Putamen (tissue), 1 donor: ENCODE measurements around the gene PCDHGA5.
"Not testable (repeated sequence)": the region's sequence is repeated elsewhere in the genome, so short reads cannot be mapped to it uniquely, and the experiment has no call there.

Experiments
- DNase-seq: peaks from one replicate; pipeline ENCODE4 v3.0.0-alpha.2; 2016; ENCODE audit warnings: low spot score

The PCDHGA5 gene

DNA sequence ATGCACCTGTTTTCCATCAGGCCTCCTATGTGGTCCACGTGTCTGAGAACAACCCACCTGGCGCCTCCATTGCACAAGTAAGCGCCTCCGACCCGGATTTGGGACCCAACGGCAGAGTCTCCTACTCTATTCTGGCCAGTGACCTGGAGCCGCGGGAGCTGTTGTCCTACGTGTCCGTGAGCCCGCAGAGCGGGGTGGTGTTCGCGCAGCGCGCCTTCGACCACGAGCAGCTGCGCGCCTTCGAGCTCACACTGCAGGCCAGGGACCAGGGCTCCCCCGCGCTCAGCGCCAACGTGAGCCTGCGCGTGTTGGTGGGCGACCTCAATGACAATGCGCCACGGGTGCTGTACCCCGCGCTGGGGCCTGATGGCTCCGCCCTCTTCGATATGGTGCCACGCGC, 12.4 kb upstream of the PCDHGA5 start:
- no peak for DNase-seq

GRCh38 chr5:141354900-141355469, 9.0 kb upstream of the PCDHGA5 start, which contains the start of gene PCDHGA4:
Gene PCDHGA4 (plus strand): TSS chr5:141355021. CDS start chr5:141355108, 87 bp downstream.
- no peak for DNase-seq

DNA sequence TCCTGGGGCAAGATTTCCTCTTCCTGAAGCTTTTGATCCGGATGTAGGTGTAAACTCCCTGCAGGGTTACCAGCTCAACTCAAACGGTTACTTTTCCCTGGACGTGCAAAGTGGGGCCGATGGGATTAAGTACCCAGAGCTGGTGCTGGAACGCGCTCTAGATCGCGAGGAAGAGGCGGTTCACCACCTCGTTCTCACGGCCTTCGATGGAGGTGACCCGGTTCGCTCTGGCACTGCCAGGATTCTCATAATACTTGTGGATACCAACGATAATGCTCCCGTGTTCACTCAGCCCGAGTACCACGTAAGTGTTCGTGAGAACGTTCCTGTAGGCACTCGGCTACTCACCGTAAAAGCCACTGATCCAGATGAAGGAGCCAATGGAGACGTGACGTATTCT, 8.3 kb upstream of the PCDHGA5 start:
- DNase-seq, result no peak

DNA sequence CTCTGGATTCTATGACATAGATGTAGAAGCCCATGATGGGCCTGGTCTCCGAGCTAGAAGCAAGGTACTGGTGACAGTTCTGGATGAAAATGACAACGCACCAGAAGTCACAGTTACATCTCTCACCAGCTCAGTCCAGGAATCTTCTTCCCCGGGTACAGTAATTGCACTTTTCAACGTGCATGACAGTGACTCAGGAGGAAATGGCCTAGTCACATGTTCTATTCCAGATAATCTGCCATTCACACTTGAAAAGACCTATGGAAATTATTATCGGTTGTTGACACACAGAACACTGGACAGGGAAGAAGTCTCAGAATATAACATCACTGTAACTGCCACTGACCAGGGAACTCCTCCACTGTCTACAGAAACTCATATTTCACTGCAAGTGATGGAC, 7.8 kb upstream of the PCDHGA5 start:
- DNase-seq, result no peak

- DNase-seq, result no peak
Measured at GRCh38 chr5:141356950-141357349, 7.0 kb upstream of the PCDHGA5 start.

- no peak for DNase-seq
Measured at GRCh38 chr5:141359790-141360426, 4.1 kb upstream of the PCDHGA5 start, which contains the start of gene PCDHGB2. Gene PCDHGB2 (plus strand): TSS chr5:141359994. CDS start chr5:141360136, 142 bp downstream.

DNA sequence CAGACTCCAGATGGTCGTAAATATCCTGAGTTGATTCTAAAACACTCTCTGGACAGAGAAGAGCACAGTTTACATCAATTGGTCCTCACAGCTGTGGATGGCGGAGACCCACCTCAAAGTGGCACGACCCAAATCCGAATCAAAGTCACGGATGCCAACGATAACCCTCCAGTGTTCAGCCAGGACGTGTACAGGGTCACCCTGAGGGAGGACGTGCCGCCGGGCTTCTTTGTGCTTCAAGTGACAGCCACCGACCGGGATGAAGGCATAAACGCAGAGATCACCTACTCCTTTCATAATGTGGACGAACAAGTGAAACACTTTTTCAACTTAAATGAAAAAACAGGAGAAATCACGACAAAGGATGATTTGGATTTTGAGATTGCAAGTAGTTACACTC, 3.3 kb upstream of the PCDHGA5 start:
- DNase-seq, result no peak

DNA sequence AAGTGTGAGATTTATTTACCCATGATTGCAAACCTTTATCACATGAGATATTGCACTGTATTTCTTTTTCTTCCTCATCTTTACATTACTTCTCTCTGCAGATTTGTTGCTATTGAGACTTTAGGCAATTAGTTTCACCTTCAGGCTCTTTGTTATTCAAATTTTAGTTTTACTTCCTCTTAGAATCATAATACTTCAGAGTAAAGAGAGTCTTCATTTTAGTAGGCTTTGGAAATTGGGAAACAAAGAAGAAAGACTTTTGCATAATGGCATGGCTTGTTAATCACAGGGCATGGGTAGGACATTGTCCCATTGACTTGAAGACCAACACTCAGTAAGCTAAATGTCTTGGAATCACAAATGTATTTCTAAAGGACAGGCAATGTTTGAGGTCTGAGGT, 1.2 kb upstream of the PCDHGA5 start:
- no peak for DNase-seq

DNA sequence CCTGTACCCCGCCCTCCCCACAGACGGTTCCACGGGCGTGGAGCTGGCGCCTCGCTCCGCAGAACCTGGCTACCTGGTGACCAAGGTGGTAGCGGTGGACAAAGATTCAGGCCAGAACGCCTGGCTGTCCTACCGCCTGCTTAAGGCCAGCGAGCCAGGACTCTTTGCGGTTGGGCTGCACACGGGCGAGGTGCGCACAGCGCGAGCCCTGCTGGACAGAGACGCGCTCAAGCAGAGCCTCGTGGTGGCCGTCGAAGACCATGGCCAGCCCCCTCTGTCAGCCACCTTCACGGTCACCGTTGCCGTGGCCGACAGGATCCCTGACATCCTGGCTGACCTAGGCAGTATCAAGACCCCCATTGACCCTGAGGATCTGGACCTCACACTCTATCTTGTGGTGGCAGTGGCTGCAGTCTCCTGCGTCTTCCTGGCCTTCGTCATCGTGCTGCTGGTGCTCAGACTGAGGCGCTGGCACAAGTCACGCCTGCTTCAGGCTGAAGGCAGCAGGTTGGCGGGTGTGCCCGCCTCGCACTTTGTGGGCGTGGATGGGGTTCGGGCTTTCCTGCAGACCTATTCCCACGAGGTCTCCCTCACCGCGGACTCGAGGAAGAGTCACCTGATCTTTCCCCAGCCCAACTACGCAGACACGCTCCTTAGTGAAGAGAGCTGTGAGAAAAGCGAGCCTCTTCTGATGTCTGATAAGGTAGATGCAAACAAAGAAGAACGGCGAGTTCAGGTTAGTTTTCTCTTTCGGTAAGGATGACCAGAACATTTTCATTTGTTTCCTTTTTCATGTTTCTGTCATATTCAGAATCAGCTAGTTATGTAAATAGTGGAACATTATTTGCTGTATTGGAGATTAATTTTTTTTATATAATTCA, 2.3 kb downstream of the PCDHGA5 start:
- no peak for DNase-seq

DNA sequence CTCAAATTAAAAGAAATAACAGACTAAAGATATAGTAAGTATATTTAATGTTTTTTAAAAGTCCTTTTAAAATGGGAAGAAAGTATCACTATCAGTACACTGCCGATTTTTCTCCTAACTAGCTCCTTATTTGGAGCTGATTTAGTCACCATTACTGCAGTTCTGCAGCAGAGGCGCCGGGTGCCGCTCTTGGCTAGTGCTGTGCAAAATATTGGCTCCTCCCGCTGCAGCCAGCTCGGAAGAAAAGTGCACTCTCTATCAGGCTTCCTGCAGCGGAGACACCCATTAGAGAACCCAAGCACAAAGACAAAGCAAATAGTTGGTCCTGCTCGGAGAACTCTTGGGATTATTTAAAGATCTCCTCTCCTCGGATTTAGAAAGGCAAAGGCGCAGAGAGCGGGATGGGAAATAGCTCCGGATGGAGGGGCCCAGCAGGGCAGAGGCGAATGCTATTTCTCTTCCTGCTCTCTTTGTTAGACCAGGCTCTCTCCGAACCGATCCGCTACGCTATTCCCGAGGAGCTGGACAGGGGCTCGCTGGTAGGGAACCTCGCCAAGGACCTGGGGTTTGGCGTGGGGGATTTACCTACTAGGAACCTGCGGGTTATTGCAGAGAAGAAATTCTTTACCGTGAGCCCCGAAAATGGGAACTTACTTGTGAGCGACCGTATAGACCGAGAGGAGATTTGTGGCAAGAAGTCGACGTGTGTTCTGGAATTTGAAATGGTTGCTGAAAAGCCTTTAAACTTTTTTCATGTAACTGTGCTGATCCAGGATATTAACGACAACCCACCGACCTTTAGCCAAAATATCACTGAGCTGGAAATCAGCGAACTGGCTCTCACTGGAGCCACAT, 6.3 kb downstream of the PCDHGA5 start, which contains the start of gene PCDHGB3:
PCDHGB3 (plus strand) TSS at position 249 of the 855 bp plus-strand sequence; CDS start at position 402, 153 bp downstream.
- no peak for DNase-seq

GRCh38 chr5:141371572-141372475, 7.9 kb downstream of the PCDHGA5 start:
- DNase-seq, result no peak

GRCh38 chr5:141373673-141374317, 9.8 kb downstream of the PCDHGA5 start, which contains the start of gene PCDHGA6:
Gene PCDHGA6 (plus strand): TSS chr5:141373891. CDS start chr5:141374084, 193 bp downstream.
- DNase-seq, result no peak

DNA sequence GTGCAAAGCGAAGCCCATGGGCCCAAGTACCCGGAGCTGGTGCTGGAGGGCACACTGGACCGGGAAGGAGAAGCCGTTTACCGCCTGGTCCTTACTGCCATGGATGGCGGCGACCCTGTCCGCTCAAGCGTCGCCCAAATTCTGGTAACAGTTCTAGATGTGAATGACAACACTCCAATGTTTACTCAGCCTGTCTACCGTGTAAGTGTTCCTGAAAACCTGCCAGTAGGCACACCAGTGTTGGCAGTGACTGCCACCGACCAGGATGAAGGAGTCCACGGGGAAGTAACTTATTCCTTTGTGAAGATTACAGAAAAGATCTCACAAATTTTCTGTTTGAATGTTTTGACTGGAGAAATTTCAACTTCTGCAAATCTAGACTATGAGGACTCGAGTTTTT, 10.7 kb downstream of the PCDHGA5 start:
- no peak for DNase-seq

DNA sequence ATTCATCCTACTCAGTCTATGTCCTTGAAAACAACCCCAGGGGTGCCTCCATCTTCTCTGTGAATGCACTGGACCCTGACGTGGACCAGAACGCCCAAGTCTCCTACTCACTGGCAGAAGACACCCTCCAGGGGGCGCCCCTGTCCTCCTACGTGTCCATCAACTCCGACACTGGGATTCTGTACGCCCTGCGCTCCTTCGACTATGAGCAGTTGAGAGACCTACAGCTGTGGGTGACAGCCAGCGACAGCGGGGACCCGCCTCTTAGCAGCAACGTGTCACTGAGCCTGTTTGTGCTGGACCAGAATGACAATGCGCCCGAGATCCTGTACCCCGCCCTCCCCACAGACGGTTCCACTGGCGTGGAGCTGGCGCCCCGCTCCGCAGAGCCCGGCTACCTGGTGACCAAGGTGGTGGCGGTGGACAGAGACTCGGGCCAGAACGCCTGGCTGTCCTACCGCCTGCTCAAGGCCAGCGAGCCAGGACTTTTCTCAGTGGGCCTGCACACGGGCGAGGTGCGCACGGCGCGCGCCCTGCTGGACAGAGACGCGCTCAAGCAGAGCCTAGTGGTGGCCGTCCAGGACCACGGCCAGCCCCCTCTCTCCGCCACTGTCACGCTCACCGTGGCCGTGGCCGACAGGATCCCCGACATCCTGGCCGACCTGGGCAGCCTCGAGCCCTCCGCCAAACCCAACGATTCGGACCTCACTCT, 11.6 kb downstream of the PCDHGA5 start:
- not testable (repeated sequence) for DNase-seq

DNA sequence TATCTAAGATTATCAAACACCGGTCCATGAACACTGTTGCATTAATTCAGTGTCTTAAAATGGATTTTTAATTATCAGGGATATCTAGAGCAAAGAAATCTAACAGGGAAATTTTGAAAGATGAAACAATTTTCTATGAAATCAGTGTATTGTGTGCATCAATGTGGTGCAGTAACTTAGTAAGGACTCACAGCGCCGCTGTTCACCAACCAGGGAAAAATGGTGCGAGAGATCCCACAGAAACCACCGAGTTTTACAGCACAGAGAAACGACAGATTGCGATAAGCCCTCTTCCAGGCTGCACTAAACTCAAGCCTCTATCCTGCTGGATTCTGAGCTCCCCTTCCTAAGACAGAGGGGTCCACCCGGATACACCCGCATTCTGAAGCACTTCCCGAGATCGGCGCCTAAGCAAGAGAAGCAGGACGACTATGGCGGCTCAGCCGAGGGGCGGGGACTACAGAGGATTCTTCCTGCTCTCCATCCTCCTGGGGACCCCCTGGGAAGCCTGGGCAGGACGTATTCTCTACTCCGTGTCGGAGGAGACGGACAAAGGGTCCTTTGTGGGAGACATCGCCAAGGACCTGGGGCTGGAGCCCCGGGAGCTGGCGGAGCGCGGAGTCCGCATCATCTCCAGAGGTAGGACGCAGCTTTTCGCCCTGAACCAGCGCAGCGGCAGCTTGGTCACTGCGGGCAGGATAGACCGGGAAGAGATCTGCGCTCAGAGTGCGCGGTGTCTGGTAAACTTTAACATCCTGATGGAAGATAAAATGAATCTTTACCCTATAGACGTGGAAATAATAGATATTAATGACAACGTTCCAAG, 18.7 kb downstream of the PCDHGA5 start, which contains the start of gene PCDHGA7:
PCDHGA7 (plus strand) TSS at position 274 of the 826 bp plus-strand sequence; CDS start at position 432, 158 bp downstream.
- DNase-seq, result no peak

GRCh38 chr5:141383345-141383744, 19.4 kb downstream of the PCDHGA5 start:
- DNase-seq, result no peak

GRCh38 chr5:141384471-141385267, 20.7 kb downstream of the PCDHGA5 start:
- no peak for DNase-seq
